Sigmoid colon (tissue), 4 donors: Measurements from ENCODE around the gene LAPTM5.

Source experiments
- POLR2A ChIP-seq, 2 donors: fragments of 450-650 bp; IDR thresholded peaks; one replicate each; pipeline ENCODE4 v1.6.1; 2016; ENCODE audit warnings: antibody characterized with exemption in 2 of 2, mild to moderate bottlenecking in 2 of 2, moderate library complexity in 2 of 2
- POLR2AphosphoS5 ChIP-seq, 4 donors: sonication (generic); formaldehyde crosslinking; IDR thresholded peaks; one replicate each; pipeline ENCODE4 v1.6.1; 2017; ENCODE audit warnings: antibody characterized with exemption in 4 of 4
- TF ChIP-seq, protein P1 (sequence below), 4 experiments: fragments of 450-650 bp in 3 of 4; fragments of 200-600 bp in 1 of 4; IDR thresholded peaks; one replicate each; pipeline ENCODE4 v1.5.1; 2016 to 2019; ENCODE audit warnings: antibody characterized with exemption in 4 of 4, mild to moderate bottlenecking in 3 of 4, moderate library complexity in 2 of 4

DNA sequence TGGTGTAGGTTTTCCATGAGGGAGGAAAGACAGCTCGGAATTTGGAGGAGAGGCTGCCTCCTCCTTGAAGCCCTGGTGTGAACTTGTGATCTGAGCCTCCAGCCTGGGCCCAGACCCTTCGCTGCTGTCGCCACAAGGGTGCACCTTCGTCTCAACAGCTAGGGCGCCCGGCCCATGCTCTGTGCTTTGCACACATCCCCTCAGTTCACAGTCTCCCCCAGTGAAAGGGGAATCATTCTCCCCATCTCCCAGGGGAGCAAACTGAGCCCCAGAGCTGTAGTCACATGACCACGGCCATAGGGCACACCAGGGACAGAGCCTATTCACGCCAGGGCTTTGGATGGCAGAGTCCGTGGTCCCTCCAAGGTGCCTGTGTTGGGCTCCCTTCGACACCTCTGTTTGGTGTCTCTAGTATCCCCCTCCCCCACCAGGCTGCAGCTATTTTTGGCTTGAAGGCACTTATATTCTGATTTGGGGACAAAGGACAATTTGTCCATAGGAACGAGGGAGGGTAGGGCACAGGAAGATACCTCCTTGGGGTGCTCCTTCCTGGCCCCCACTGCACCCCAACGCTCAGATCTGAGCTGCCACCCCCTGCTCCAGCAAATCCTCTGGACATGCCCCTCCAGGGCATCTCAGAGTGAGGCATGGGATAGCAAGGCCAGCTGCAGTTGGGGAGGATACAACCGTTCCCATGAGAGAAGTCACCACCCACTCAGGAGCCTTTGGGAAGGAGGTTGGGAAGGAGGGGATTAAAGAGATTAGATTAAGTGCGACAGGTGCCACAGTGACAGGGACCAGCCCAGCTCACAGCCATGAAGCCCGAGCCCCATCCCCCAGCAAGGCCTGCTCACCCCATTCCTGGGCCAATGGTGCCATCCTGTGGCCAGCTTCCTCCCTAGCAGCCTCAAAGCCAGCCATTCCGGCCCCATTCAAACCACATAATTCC lies 49.9 kb downstream of the LAPTM5 start:
- TF ChIP-seq POLR2AphosphoS5 (IDR thresholded peaks at IDR 0.05) (no peak), POLR2A (IDR thresholded peaks at IDR 0.05) (no peak)
- TF ChIP-seq, protein P1, sequence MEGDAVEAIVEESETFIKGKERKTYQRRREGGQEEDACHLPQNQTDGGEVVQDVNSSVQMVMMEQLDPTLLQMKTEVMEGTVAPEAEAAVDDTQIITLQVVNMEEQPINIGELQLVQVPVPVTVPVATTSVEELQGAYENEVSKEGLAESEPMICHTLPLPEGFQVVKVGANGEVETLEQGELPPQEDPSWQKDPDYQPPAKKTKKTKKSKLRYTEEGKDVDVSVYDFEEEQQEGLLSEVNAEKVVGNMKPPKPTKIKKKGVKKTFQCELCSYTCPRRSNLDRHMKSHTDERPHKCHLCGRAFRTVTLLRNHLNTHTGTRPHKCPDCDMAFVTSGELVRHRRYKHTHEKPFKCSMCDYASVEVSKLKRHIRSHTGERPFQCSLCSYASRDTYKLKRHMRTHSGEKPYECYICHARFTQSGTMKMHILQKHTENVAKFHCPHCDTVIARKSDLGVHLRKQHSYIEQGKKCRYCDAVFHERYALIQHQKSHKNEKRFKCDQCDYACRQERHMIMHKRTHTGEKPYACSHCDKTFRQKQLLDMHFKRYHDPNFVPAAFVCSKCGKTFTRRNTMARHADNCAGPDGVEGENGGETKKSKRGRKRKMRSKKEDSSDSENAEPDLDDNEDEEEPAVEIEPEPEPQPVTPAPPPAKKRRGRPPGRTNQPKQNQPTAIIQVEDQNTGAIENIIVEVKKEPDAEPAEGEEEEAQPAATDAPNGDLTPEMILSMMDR (IDR thresholded peaks at IDR 0.05), result peak; percentile 81 to 94 (median 90)
